ENCODE results near the gene LSM2. TPM values are rescaled to one million over a fixed set of nuclear protein-coding genes. Genes with fewer than 3 reads are reported as not detected.

LSM2 gene
- total and polyA plus RNA-seq, 9 of the 15 experiments (the other 6 are each of a cell fraction or from before 2014, with no cell fraction given), result 154 to 407 (median 223) TPM

- peak in 1 of 2 experiments; percentile 56 for TF ChIP-seq AFF1 (IDR thresholded peaks at IDR 0.05; ENCODE audit: low read depth in 1 of 2, partially characterized antibody in 2 of 2)
- TF ChIP-seq HEY1 (CRISPR knock-in tag; IDR thresholded peaks at IDR 0.05; ENCODE audit: borderline replicate concordance), result peak; percentile 86
- peak; percentile 99; the same call in 1 of the 2 replicates for TF ChIP-seq PHTF2 (CRISPR knock-in tag; IDR thresholded peaks at IDR 0.05)
- TF ChIP-seq, protein P1, sequence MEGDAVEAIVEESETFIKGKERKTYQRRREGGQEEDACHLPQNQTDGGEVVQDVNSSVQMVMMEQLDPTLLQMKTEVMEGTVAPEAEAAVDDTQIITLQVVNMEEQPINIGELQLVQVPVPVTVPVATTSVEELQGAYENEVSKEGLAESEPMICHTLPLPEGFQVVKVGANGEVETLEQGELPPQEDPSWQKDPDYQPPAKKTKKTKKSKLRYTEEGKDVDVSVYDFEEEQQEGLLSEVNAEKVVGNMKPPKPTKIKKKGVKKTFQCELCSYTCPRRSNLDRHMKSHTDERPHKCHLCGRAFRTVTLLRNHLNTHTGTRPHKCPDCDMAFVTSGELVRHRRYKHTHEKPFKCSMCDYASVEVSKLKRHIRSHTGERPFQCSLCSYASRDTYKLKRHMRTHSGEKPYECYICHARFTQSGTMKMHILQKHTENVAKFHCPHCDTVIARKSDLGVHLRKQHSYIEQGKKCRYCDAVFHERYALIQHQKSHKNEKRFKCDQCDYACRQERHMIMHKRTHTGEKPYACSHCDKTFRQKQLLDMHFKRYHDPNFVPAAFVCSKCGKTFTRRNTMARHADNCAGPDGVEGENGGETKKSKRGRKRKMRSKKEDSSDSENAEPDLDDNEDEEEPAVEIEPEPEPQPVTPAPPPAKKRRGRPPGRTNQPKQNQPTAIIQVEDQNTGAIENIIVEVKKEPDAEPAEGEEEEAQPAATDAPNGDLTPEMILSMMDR (IDR thresholded peaks at IDR 0.05 in 2 of 3, conservative IDR thresholded peaks at IDR 0.05 in 1 of 3; ENCODE audit: insufficient read depth in 2 of 3, low read depth in 1 of 3, low read length in 3 of 3), result peak in 2 of 3 experiments; percentile 59 to 84; a peak in 4 of 6 replicates
- TF ChIP-seq, protein P2, sequence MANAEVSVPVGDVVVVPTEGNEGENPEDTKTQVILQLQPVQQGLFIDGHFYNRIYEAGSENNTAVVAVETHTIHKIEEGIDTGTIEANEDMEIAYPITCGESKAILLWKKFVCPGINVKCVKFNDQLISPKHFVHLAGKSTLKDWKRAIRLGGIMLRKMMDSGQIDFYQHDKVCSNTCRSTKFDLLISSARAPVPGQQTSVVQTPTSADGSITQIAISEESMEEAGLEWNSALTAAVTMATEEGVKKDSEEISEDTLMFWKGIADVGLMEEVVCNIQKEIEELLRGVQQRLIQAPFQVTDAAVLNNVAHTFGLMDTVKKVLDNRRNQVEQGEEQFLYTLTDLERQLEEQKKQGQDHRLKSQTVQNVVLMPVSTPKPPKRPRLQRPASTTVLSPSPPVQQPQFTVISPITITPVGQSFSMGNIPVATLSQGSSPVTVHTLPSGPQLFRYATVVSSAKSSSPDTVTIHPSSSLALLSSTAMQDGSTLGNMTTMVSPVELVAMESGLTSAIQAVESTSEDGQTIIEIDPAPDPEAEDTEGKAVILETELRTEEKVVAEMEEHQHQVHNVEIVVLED (CRISPR knock-in tag; IDR thresholded peaks at IDR 0.05), result no peak
- 0 out of 2 replicates have a peak, but pooled peaks have one; percentile 54 for TF ChIP-seq HMG20A (CRISPR knock-in tag; conservative IDR thresholded peaks at IDR 0.05)
- peak; percentile 70; the same call in 1 of the 2 replicates for TF ChIP-seq ERF (CRISPR knock-in tag; IDR thresholded peaks at IDR 0.05)
- no peak for TF ChIP-seq NFYB (IDR thresholded peaks at IDR 0.05; ENCODE audit: extremely low read depth, insufficient read length)
- TF ChIP-seq FOXK2 (conservative IDR thresholded peaks at IDR 0.05 in 1 of 2, IDR thresholded peaks at IDR 0.05 in 1 of 2; ENCODE audit: low read depth in 2 of 2), result peak; percentile 63 to 78
- TF ChIP-seq LEF1 (IDR thresholded peaks at IDR 0.05), result peak; percentile 14; the same call in 1 of the 2 replicates
- TF ChIP-seq MAZ (CRISPR knock-in tag; conservative IDR thresholded peaks at IDR 0.05 in 1 of 2, IDR thresholded peaks at IDR 0.05 in 1 of 2), result peak in 1 of 2 experiments; percentile 61; a peak in 2 of 4 replicates
- 0 out of 2 replicates have a peak, but pooled peaks have one; percentile 23 for TF ChIP-seq SMARCA4 (IDR thresholded peaks at IDR 0.05)
- no peak for TF ChIP-seq SRSF3 (IDR thresholded peaks at IDR 0.05; ENCODE audit: insufficient read depth, low read length)
- TF ChIP-seq ZFX (CRISPR knock-in tag; IDR thresholded peaks at IDR 0.05), result no peak
- TF ChIP-seq FOXP1 (CRISPR knock-in tag; IDR thresholded peaks at IDR 0.05), result no peak
- TF ChIP-seq ZNF347 (CRISPR knock-in tag; IDR thresholded peaks at IDR 0.05; ENCODE audit: low read depth), result peak; percentile 56; the same call in 1 of the 2 replicates
- no peak for TF ChIP-seq ZBTB8A (IDR thresholded peaks at IDR 0.05; ENCODE audit: partially characterized antibody)
- TF ChIP-seq DPF2 (IDR thresholded peaks at IDR 0.05), result no peak
- 0 out of 2 replicates have a peak, but pooled peaks have one; percentile 46 for TF ChIP-seq ZNF57 (CRISPR knock-in tag; IDR thresholded peaks at IDR 0.05)
- TF ChIP-seq SIN3A (IDR thresholded peaks at IDR 0.05; ENCODE audit: borderline replicate concordance in 2 of 2, control insufficient read depth in 1 of 2, low read depth in 2 of 2, low read length in 2 of 2), result peak; percentile 1 to 71; a peak in 2 of 4 replicates
Observed at GRCh38 chr6:31829633-31830283, 23.0 kb upstream of the LSM2 start (continued).
